HCT116 (cell line): ENCODE data around the gene NOXA1.

Experiments used
- ATF3 ChIP-seq: IDR thresholded peaks from 2 replicates; pipeline ENCODE4 v1.6.1; 2012
- CTCF ChIP-seq, 3 experiments: fragments of 200-600 bp in 1 of 3; sonication (generic) in 1 of 3; IDR thresholded peaks in 2 of 3; conservative IDR thresholded peaks in 1 of 3; 2 replicates each; pipeline ENCODE4 v1.5.1; 2012 to 2017; ENCODE audit warnings: low read depth in 2 of 3, low read length in 2 of 3, antibody characterized with exemption in 1 of 3, borderline replicate concordance in 1 of 3, control low read depth in 1 of 3, mild to moderate bottlenecking in 1 of 3, mixed read lengths in 1 of 3, mixed run types in 1 of 3, moderate library complexity in 1 of 3; ENCODE audit not compliant: insufficient read depth in 1 of 3
- MAX ChIP-seq: IDR thresholded peaks from 2 replicates; pipeline ENCODE4 v1.6.1; 2012
- POLR2A ChIP-seq: IDR thresholded peaks from 2 replicates; pipeline ENCODE4 v1.7.0; 2011; ENCODE audit warnings: borderline replicate concordance; ENCODE audit not compliant: insufficient read depth, insufficient read length; ENCODE audit errors: extremely low read depth
- POLR2AphosphoS5 ChIP-seq: IDR thresholded peaks from 2 replicates; pipeline ENCODE4 v1.6.1; 2011; ENCODE audit warnings: mild to moderate bottlenecking, low read depth, low read length, moderate library complexity
- REST ChIP-seq: IDR thresholded peaks from 2 replicates; pipeline ENCODE4 v1.6.1; 2012; ENCODE audit warnings: low read depth
- SIN3A ChIP-seq: IDR thresholded peaks from 2 replicates; pipeline ENCODE4 v1.6.1; 2012; ENCODE audit warnings: low read depth
- SP1 ChIP-seq: IDR thresholded peaks from 2 replicates; pipeline ENCODE4 v1.6.1; 2012; ENCODE audit warnings: low read depth
- SRF ChIP-seq: IDR thresholded peaks from 2 replicates; pipeline ENCODE4 v1.6.1; 2012; ENCODE audit warnings: low read depth
- YY1 ChIP-seq: IDR thresholded peaks from 2 replicates; pipeline ENCODE4 v1.6.1; 2011; ENCODE audit warnings: low read length, low read depth, moderate library complexity, mild to moderate bottlenecking; ENCODE audit not compliant: insufficient replicate concordance; ENCODE audit errors: extremely low read depth

GRCh38 chr9:137474271-137474670 lies 51.1 kb downstream of the NOXA1 start:
- no peak for TF ChIP-seq MAX
- no peak for TF ChIP-seq CTCF (IDR thresholded peaks at IDR 0.05 in 2 of 3, conservative IDR thresholded peaks at IDR 0.05 in 1 of 3; ENCODE audit: borderline replicate concordance in 1 of 3, insufficient read depth in 1 of 3, low read depth in 2 of 3, low read length in 2 of 3)
- no peak for TF ChIP-seq ATF3
- no peak for TF ChIP-seq POLR2A
- no peak for TF ChIP-seq SP1
- TF ChIP-seq SRF: no peak
- no peak for TF ChIP-seq YY1
- TF ChIP-seq REST: no peak
- no peak for TF ChIP-seq POLR2AphosphoS5
- TF ChIP-seq SIN3A: no peak
